ENCODE data around the gene SCG2.

DNA sequence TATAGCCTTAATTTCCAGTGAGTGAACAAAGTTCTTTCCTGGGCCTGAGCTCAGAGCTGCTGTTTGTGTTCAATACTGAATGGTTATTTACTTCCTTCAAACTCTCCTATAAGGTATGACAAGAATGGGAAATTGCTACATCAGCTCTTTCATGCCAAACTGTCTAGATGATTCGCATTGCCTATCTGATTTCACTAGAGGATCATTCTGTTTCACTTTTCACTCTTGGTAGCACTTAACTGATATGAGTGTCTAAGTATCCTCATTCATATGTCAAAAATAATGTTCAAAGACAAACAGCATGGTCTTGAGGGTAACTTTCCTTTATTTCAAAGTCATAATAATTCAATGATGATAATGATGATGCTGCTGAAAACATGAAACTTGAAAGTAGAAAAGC, 32.9 kb upstream of the SCG2 start:
- TF ChIP-seq EZH2phosphoT487 (IDR thresholded peaks at IDR 0.05; ENCODE audit: insufficient read depth, low read depth) (no peak), EZH2 (IDR thresholded peaks at IDR 0.05; ENCODE audit: insufficient read depth, poor library complexity, severe bottlenecking) (no peak)

Measured in GM23248 (cell line).